Activated T-helper 1 cell treated with anti-CD3 and anti-CD28 coated beads, Interleukin-12 subunit alpha, Interleukin-12 subunit beta, Interleukin-2, Interleukin-4 antibody, amounts not matched to agents 30 ng/mL and 10 ng/mL and 1 ng/mL, durations not matched to agents 14 hours and 24 hours and 36 hours (primary cell): Measurements from ENCODE around the gene CNGA4. TPM values are rescaled to one million over a fixed set of nuclear protein-coding genes. Genes with fewer than 3 reads are reported as not detected.

ENCODE experiments used
- DNase-seq: peaks from one replicate; pipeline ENCODE4 v3.0.0; 2021; ENCODE audit warnings: low spot score
- H3K27ac Mint-ChIP-seq: one replicate; pipeline ENCODE4 v1.8.0; 2021; ENCODE audit warnings: mild to moderate bottlenecking, mixed read lengths
- H3K27me3 Mint-ChIP-seq: one replicate; pipeline ENCODE4 v1.8.0; 2022; ENCODE audit warnings: mild to moderate bottlenecking, moderate library complexity, mixed read lengths; ENCODE audit not compliant: insufficient read depth
- H3K36me3 Mint-ChIP-seq: one replicate; pipeline ENCODE4 v1.8.0; 2021; ENCODE audit warnings: low read depth, mixed read lengths
- H3K4me1 Mint-ChIP-seq: one replicate; pipeline ENCODE4 v1.8.0; 2021; ENCODE audit warnings: low read depth, mixed read lengths
- H3K4me3 Mint-ChIP-seq: one replicate; pipeline ENCODE4 v1.8.0; 2021; ENCODE audit warnings: mild to moderate bottlenecking, moderate library complexity, mixed read lengths
- H3K9me3 Mint-ChIP-seq: one replicate; pipeline ENCODE4 v1.8.0; 2021; ENCODE audit warnings: mixed read lengths
- intact Hi-C: fragments of 100-400 bp; cut with micrococcal nuclease; formaldehyde crosslinking; loops from one replicate; pipeline ENCODE4 v1.15.1; 2024
- total RNA-seq: library from RNA; stranded (reverse); gene quantifications from 2 replicates; pipeline ENCODE4 v1.2.3, GENCODE V29; 2022

The CNGA4 gene
- total RNA-seq, 1 donor from 2014 or later = 0.10 TPM

GRCh38 chr11:6206456-6207180 is 32.3 kb upstream of the CNGA4 start:
- no peak overlapping the region for H3K4me3 Mint-ChIP-seq
- H3K36me3 Mint-ChIP-seq = peaks cover 18% of the 10 kb centered on the region
- H3K4me1 Mint-ChIP-seq = peaks cover 29% of the 10 kb centered on the region
- intact Hi-C loops = no loop called here
- no peak for DNase-seq
- no peaks in the 10 kb centered on the region for H3K27me3 Mint-ChIP-seq
- H3K27ac Mint-ChIP-seq = no peak overlapping the region
- H3K9me3 Mint-ChIP-seq = no peaks in the 10 kb centered on the region

- Mint-ChIP-seq H3K4me3 (no peak overlapping the region), H3K9me3 (no peaks in the 10 kb centered on the region), H3K27ac (no peak overlapping the region), H3K4me1 (no peaks in the 10 kb centered on the region), H3K36me3 (peaks cover 16% of the 10 kb centered on the region), H3K27me3 (no peaks in the 10 kb centered on the region)
- intact Hi-C loops = no loop called here
- DNase-seq = no peak
These were observed 29.1 kb upstream of the CNGA4 start for GRCh38 chr11:6209801-6210200.

GRCh38 chr11:6210274-6210955 is 28.5 kb upstream of the CNGA4 start:
- Mint-ChIP-seq H3K4me3 (no peak overlapping the region), H3K4me1 (no peaks in the 10 kb centered on the region), H3K27me3 (no peaks in the 10 kb centered on the region), H3K36me3 (peaks cover 19% of the 10 kb centered on the region), H3K9me3 (no peaks in the 10 kb centered on the region), H3K27ac (no peak overlapping the region)
- DNase-seq = no peak
- intact Hi-C loops = no loop called here

- Mint-ChIP-seq H3K27me3 (no peaks in the 10 kb centered on the region), H3K36me3 (peaks cover 21% of the 10 kb centered on the region), H3K4me1 (peaks cover 5% of the 10 kb centered on the region), H3K9me3 (no peaks in the 10 kb centered on the region), H3K4me3 (no peak overlapping the region), H3K27ac (no peak overlapping the region)
- DNase-seq = no peak
- intact Hi-C loops = no loop called here
These were observed 24.4 kb upstream of the CNGA4 start for GRCh38 chr11:6214530-6214929.

GRCh38 chr11:6216501-6216900 is 22.4 kb upstream of the CNGA4 start:
- Mint-ChIP-seq H3K36me3 (peaks cover 24% of the 10 kb centered on the region), H3K4me1 (peaks cover 10% of the 10 kb centered on the region), H3K27me3 (no peaks in the 10 kb centered on the region), H3K4me3 (no peak overlapping the region), H3K27ac (no peak overlapping the region), H3K9me3 (no peaks in the 10 kb centered on the region)
- no peak for DNase-seq
- intact Hi-C loops = no loop called here

GRCh38 chr11:6217722-6218121 is 21.2 kb upstream of the CNGA4 start:
- peaks cover 10% of the 10 kb centered on the region for H3K4me1 Mint-ChIP-seq
- H3K27me3 Mint-ChIP-seq = no peaks in the 10 kb centered on the region
- no peaks in the 10 kb centered on the region for H3K9me3 Mint-ChIP-seq
- peaks cover 32% of the 10 kb centered on the region for H3K36me3 Mint-ChIP-seq
- intact Hi-C loops = no loop called here
- no peak for DNase-seq
- no peak overlapping the region for H3K4me3 Mint-ChIP-seq
- H3K27ac Mint-ChIP-seq = no peak overlapping the region

- Mint-ChIP-seq H3K27ac (peak overlapping the region; percentile 42), H3K9me3 (no peaks in the 10 kb centered on the region), H3K4me3 (no peak overlapping the region), H3K36me3 (peaks cover 35% of the 10 kb centered on the region), H3K27me3 (no peaks in the 10 kb centered on the region), H3K4me1 (peaks cover 10% of the 10 kb centered on the region)
- DNase-seq = no peak
- intact Hi-C loops = no loop called here
These were observed 19.5 kb upstream of the CNGA4 start for GRCh38 chr11:6219359-6219758.

GRCh38 chr11:6223854-6224253 is 15.0 kb upstream of the CNGA4 start:
- Mint-ChIP-seq H3K27me3 (no peaks in the 10 kb centered on the region), H3K36me3 (peaks cover 34% of the 10 kb centered on the region), H3K4me3 (no peak overlapping the region), H3K27ac (no peak overlapping the region), H3K4me1 (peaks cover 18% of the 10 kb centered on the region), H3K9me3 (no peaks in the 10 kb centered on the region)
- intact Hi-C loops = no loop called here
- no peak for DNase-seq

GRCh38 chr11:6224421-6224820 is 14.5 kb upstream of the CNGA4 start:
- Mint-ChIP-seq H3K9me3 (no peaks in the 10 kb centered on the region), H3K27me3 (no peaks in the 10 kb centered on the region), H3K36me3 (peaks cover 33% of the 10 kb centered on the region), H3K4me3 (no peak overlapping the region), H3K27ac (no peak overlapping the region), H3K4me1 (peaks cover 16% of the 10 kb centered on the region)
- DNase-seq = no peak
- intact Hi-C loops = no loop called here

- Mint-ChIP-seq H3K27me3 (no peaks in the 10 kb centered on the region), H3K36me3 (peaks cover 33% of the 10 kb centered on the region), H3K4me3 (no peak overlapping the region), H3K4me1 (peaks cover 16% of the 10 kb centered on the region), H3K27ac (no peak overlapping the region), H3K9me3 (no peaks in the 10 kb centered on the region)
- DNase-seq = no peak
- intact Hi-C loops = no loop called here
These were observed 13.9 kb upstream of the CNGA4 start for GRCh38 chr11:6225024-6225423.

- H3K4me3 Mint-ChIP-seq = no peak overlapping the region
- DNase-seq = no peak
- peaks cover 31% of the 10 kb centered on the region for H3K36me3 Mint-ChIP-seq
- H3K27me3 Mint-ChIP-seq = no peaks in the 10 kb centered on the region
- no peaks in the 10 kb centered on the region for H3K9me3 Mint-ChIP-seq
- intact Hi-C loops = no loop called here
- H3K27ac Mint-ChIP-seq = no peak overlapping the region
- H3K4me1 Mint-ChIP-seq = peaks cover 24% of the 10 kb centered on the region
These were observed 13.0 kb upstream of the CNGA4 start for GRCh38 chr11:6225896-6226295.

GRCh38 chr11:6228520-6228919 is 10.4 kb upstream of the CNGA4 start:
- intact Hi-C loops = no loop called here
- H3K27me3 Mint-ChIP-seq = peaks cover 1% of the 10 kb centered on the region
- H3K4me3 Mint-ChIP-seq = no peak overlapping the region
- peaks cover 22% of the 10 kb centered on the region for H3K36me3 Mint-ChIP-seq
- H3K4me1 Mint-ChIP-seq = peaks cover 34% of the 10 kb centered on the region
- DNase-seq = no peak
- H3K27ac Mint-ChIP-seq = no peak overlapping the region
- no peaks in the 10 kb centered on the region for H3K9me3 Mint-ChIP-seq

- H3K27me3 Mint-ChIP-seq = peaks cover 1% of the 10 kb centered on the region
- H3K9me3 Mint-ChIP-seq = no peaks in the 10 kb centered on the region
- peaks cover 19% of the 10 kb centered on the region for H3K36me3 Mint-ChIP-seq
- H3K4me1 Mint-ChIP-seq = peaks cover 43% of the 10 kb centered on the region
- intact Hi-C loops = loop anchor here (5.0 to 10.0 kb wide), 3 partner anchors 1282 to 1835 kb away; partner anchors contain the start of genes EIF3F, PPFIBP2 and TRIM21
- H3K4me3 Mint-ChIP-seq = peak overlapping the region; percentile 3
- DNase-seq = peak; percentile 19
- H3K27ac Mint-ChIP-seq = no peak overlapping the region
These were observed 9.0 kb upstream of the CNGA4 start for GRCh38 chr11:6229911-6230310.
